Measurements from ENCODE around the gene MYOM1. TPM values are rescaled to one million over a fixed set of nuclear protein-coding genes. Genes with fewer than 3 reads are reported as not detected.
"Not testable (repeated sequence)": the region's sequence is repeated elsewhere in the genome, so short reads cannot be mapped to it uniquely, and the experiment has no call there.

The MYOM1 gene
- total and polyA plus RNA-seq, 10 donors = 1.2 to 6.2 (median 2.0) TPM

DNA sequence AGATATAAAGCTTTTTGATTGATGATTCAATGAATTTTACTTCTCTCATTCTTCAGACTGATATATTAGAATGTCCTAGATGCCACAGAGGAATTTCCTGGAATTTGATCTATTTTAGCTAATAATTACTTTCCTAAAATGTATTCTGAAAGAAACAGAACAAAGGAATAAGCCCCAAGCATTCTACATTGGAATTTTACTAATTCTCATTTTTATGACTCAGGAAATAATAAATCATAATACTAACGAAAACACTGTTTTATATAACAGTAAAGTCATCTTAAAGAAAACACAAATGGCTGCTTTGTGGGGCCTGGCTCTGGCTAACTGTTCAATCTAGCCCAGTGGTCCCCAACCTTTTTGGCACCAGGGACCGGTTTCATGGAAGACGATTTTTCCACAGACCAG lies 138.2 kb downstream of the MYOM1 start:
- intact Hi-C loops (cut with DNase I; ENCODE audit: low total_unique reads) = no loop called here
- Histone ChIP-seq H3K27ac (no peak overlapping the region), H3K4me3 (no peak overlapping the region), H3K9me3 (no peaks in the 10 kb centered on the region), H3K4me1 (peaks cover 0 to 4% (median 0%) of the 10 kb centered on the region in 6 donors), H3K36me3 (no peaks in the 10 kb centered on the region), H3K27me3 (replicated peaks in 1 of 7) (no peaks in the 10 kb centered on the region)
- WGBS, 5 donors = 60 to 65% (median 63%) methylated on average over 3 of the region's 3 CpGs
- TF ChIP-seq POLR2A (IDR thresholded peaks at IDR 0.05) (no peak), POLR2AphosphoS5 (IDR thresholded peaks at IDR 0.05) (no peak)
- TF ChIP-seq, protein P1, sequence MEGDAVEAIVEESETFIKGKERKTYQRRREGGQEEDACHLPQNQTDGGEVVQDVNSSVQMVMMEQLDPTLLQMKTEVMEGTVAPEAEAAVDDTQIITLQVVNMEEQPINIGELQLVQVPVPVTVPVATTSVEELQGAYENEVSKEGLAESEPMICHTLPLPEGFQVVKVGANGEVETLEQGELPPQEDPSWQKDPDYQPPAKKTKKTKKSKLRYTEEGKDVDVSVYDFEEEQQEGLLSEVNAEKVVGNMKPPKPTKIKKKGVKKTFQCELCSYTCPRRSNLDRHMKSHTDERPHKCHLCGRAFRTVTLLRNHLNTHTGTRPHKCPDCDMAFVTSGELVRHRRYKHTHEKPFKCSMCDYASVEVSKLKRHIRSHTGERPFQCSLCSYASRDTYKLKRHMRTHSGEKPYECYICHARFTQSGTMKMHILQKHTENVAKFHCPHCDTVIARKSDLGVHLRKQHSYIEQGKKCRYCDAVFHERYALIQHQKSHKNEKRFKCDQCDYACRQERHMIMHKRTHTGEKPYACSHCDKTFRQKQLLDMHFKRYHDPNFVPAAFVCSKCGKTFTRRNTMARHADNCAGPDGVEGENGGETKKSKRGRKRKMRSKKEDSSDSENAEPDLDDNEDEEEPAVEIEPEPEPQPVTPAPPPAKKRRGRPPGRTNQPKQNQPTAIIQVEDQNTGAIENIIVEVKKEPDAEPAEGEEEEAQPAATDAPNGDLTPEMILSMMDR (IDR thresholded peaks at IDR 0.05 in 8 of 11, conservative IDR thresholded peaks at IDR 0.05 in 3 of 11) = no peak
- no peak for DNase-seq

- Histone ChIP-seq H3K36me3 (no peaks in the 10 kb centered on the region), H3K4me3 (no peak overlapping the region), H3K4me1 (peaks cover 0 to 4% (median 0%) of the 10 kb centered on the region in 6 donors), H3K9me3 (no peaks in the 10 kb centered on the region), H3K27ac (no peak overlapping the region), H3K27me3 (replicated peaks in 1 of 7) (no peaks in the 10 kb centered on the region)
- intact Hi-C loops (cut with DNase I; ENCODE audit: low total_unique reads) = no loop called here
- 89 to 93% (median 93%) methylated on average over 4 of the region's 4 CpGs for WGBS, 5 donors
- DNase-seq = no peak
- TF ChIP-seq POLR2A (IDR thresholded peaks at IDR 0.05) = no peak
- TF ChIP-seq POLR2AphosphoS5 (IDR thresholded peaks at IDR 0.05) = no peak
- TF ChIP-seq, protein P1 (IDR thresholded peaks at IDR 0.05 in 8 of 11, conservative IDR thresholded peaks at IDR 0.05 in 3 of 11) = no peak
These were observed 140.1 kb downstream of the MYOM1 start for GRCh38 chr18:3079653-3080052.

GRCh38 chr18:3075491-3075890 lies 144.3 kb downstream of the MYOM1 start:
- Histone ChIP-seq H3K36me3 (no peaks in the 10 kb centered on the region), H3K9me3 (no peaks in the 10 kb centered on the region), H3K27ac (no peak overlapping the region), H3K4me3 (no peak overlapping the region), H3K27me3 (replicated peaks in 1 of 7) (no peaks in the 10 kb centered on the region), H3K4me1 (peaks cover 0 to 11% (median 0%) of the 10 kb centered on the region in 6 donors)
- WGBS, 5 donors = 74 to 81% (median 81%) methylated on average over 9 of the region's 9 CpGs
- intact Hi-C loops (cut with DNase I; ENCODE audit: low total_unique reads) = no loop called here
- no peak for DNase-seq
- TF ChIP-seq POLR2A (IDR thresholded peaks at IDR 0.05) (no peak), POLR2AphosphoS5 (IDR thresholded peaks at IDR 0.05) (no peak)
- TF ChIP-seq, protein P1 (IDR thresholded peaks at IDR 0.05 in 8 of 11, conservative IDR thresholded peaks at IDR 0.05 in 3 of 11) = no peak

GRCh38 chr18:3074087-3074486 lies 145.7 kb downstream of the MYOM1 start:
- H3K4me1 ChIP-seq = peaks cover 0 to 22% (median 0%) of the 10 kb centered on the region in 6 donors
- intact Hi-C loops (cut with DNase I; ENCODE audit: low total_unique reads) = no loop called here
- TF ChIP-seq, protein P1 (IDR thresholded peaks at IDR 0.05 in 8 of 11, conservative IDR thresholded peaks at IDR 0.05 in 3 of 11) = no peak
- peak in 1 of 3 donors; percentile 9 for TF ChIP-seq POLR2AphosphoS5 (IDR thresholded peaks at IDR 0.05)

DNA sequence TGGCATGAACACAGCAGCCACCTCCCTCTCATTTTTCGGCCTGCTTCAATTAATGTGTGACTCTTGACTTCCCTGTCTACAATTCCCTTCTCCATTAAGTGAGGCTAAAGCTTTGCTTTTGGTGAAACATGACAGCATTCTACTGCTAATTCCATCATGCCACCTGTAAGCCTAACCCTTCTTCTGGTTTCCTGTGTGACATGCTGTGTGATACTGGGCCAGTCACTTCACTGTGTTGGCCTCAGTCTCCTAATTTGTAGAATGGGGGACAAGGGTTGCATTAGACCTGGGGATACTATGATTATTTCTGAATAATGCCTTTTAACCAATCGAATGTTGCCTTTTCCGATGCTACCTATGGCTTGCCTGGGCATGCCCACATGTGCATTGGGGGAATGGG lies 146.4 kb downstream of the MYOM1 start:
- 85 to 96% (median 94%) methylated on average over 3 of the region's 3 CpGs for WGBS, 5 donors
- DNase-seq; intact Hi-C loops (cut with DNase I; ENCODE audit: low total_unique reads): not testable (repeated sequence)

More at GRCh38 chr18:3074087-3074486, 145.7 kb downstream of the MYOM1 start:
- no peaks in the 10 kb centered on the region for H3K36me3 ChIP-seq
- no peak overlapping the region for H3K4me3 ChIP-seq
- no peaks in the 10 kb centered on the region for H3K27me3 ChIP-seq (replicated peaks in 1 of 7)
- peak overlapping the region in 1 of 8 donors; percentile 15 for H3K27ac ChIP-seq
- DNase-seq = no peak
- H3K9me3 ChIP-seq = no peaks in the 10 kb centered on the region

More for the DNA sequence above, 146.4 kb downstream of the MYOM1 start:
- Histone ChIP-seq H3K27ac (peak overlapping the region in 1 of 8 donors; percentile 15), H3K4me1 (peaks cover 0 to 28% (median 0%) of the 10 kb centered on the region in 6 donors)
- H3K9me3 ChIP-seq; H3K36me3 ChIP-seq; H3K4me3 ChIP-seq; H3K27me3 ChIP-seq (replicated peaks in 1 of 7): not testable (repeated sequence)

All from spleen (tissue), 11 donors.